CD4-positive, alpha-beta T cell treated with Interleukin-21 for 1 hour (primary cell): ENCODE measurements around the gene SPATS2L.
"Not testable (repeated sequence)": the region's sequence is repeated elsewhere in the genome, so short reads cannot be mapped to it uniquely, and the experiment has no call there.

ENCODE experiments used
- DNase-seq: peaks from one replicate; pipeline ENCODE4 v3.0.0-alpha.2; 2020

SPATS2L gene

GRCh38 chr2:200320991-200321390 lies 14.5 kb downstream of the SPATS2L start:
- no peak for DNase-seq

- DNase-seq = no peak
Observed at GRCh38 chr2:200321780-200322534, 15.5 kb downstream of the SPATS2L start.

- DNase-seq = no peak
Observed at GRCh38 chr2:200322607-200323006, 16.1 kb downstream of the SPATS2L start.

- no peak for DNase-seq
Observed at GRCh38 chr2:200324362-200324761, 17.9 kb downstream of the SPATS2L start.

GRCh38 chr2:200329384-200329783 lies 22.9 kb downstream of the SPATS2L start:
- no peak for DNase-seq

GRCh38 chr2:200329798-200330197 lies 23.3 kb downstream of the SPATS2L start:
- DNase-seq = no peak

GRCh38 chr2:200330351-200331060 lies 24.0 kb downstream of the SPATS2L start:
- no peak for DNase-seq

- no peak for DNase-seq
Observed at GRCh38 chr2:200331061-200331400, 24.5 kb downstream of the SPATS2L start.

- DNase-seq = no peak
Observed at GRCh38 chr2:200335657-200336056, 29.2 kb downstream of the SPATS2L start.

GRCh38 chr2:200336980-200337615 lies 30.6 kb downstream of the SPATS2L start:
- DNase-seq = no peak

GRCh38 chr2:200337621-200338020 lies 31.1 kb downstream of the SPATS2L start:
- DNase-seq = no peak

- no peak for DNase-seq
Observed at GRCh38 chr2:200338692-200339091, 32.2 kb downstream of the SPATS2L start.

- no peak for DNase-seq
Observed at GRCh38 chr2:200340508-200341224, 34.2 kb downstream of the SPATS2L start.

- no peak for DNase-seq
Observed at GRCh38 chr2:200341376-200341775, 34.9 kb downstream of the SPATS2L start.

- no peak for DNase-seq
Observed at GRCh38 chr2:200342235-200342634, 35.7 kb downstream of the SPATS2L start.

GRCh38 chr2:200342654-200343053 lies 36.2 kb downstream of the SPATS2L start:
- DNase-seq = no peak

- DNase-seq = not testable (repeated sequence)
Observed at GRCh38 chr2:200344202-200344601, 37.7 kb downstream of the SPATS2L start.

GRCh38 chr2:200345975-200346374 lies 39.5 kb downstream of the SPATS2L start:
- DNase-seq = no peak

- DNase-seq = no peak
Observed at GRCh38 chr2:200347301-200347700, 40.8 kb downstream of the SPATS2L start.

GRCh38 chr2:200348897-200349563 lies 42.5 kb downstream of the SPATS2L start:
- no peak for DNase-seq

- no peak for DNase-seq
Observed at GRCh38 chr2:200349868-200350267, 43.4 kb downstream of the SPATS2L start.

GRCh38 chr2:200350850-200351285 lies 44.4 kb downstream of the SPATS2L start:
- no peak for DNase-seq

- no peak for DNase-seq
Observed at GRCh38 chr2:200351815-200352214, 45.3 kb downstream of the SPATS2L start.
